Occipital lobe (tissue), 2 donors: ENCODE data around the gene ZNF451. TPM values are rescaled to one million over a fixed set of nuclear protein-coding genes. Genes with fewer than 3 reads are reported as not detected.
"Not testable (repeated sequence)": the region's sequence is repeated elsewhere in the genome, so short reads cannot be mapped to it uniquely, and the experiment has no call there.

Experiments used
- DNase-seq: peaks from one replicate; lab custom pipeline; 2025; lab: John Stamatoyannopoulos, UW
- total RNA-seq: library from RNA; depleted of rRNA; stranded (reverse); fragments of >200 nt; gene quantifications from one replicate; pipeline ENCODE4 v1.2.3, GENCODE V29; 2014

ZNF451 gene
- total RNA-seq, 1 donor from 2014 or later: 167 TPM

DNA sequence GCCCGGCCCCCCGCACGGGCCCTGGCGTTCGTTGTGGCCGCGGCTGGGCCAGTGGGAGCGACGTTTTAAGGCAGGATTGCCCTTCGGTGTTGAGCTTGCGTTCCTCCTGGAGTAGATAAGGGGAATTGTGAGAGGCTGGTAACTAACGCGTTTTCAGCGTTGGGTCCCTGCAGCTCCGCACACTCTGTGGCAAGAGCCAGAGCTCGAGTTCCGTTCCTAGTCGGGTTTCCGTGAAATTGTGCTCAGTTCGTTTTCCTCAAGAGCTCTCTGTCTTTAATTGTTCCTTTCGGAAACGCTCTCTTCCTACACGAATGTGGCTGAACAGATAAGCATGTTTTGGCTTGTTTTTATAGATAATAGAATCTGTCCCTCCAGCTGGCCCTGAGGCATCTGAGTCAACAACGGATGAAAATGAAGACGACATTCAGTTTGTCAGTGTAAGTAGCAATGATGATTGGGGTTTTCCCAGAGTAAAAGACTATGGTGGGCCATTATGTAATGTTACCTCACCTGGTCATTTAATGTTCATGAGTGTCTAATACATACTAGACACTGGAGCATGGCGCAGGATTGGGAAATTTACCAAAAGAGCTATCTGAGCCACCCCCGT lies 575 bp downstream of the ZNF451 start:
- DNase-seq: not testable (repeated sequence)

DNA sequence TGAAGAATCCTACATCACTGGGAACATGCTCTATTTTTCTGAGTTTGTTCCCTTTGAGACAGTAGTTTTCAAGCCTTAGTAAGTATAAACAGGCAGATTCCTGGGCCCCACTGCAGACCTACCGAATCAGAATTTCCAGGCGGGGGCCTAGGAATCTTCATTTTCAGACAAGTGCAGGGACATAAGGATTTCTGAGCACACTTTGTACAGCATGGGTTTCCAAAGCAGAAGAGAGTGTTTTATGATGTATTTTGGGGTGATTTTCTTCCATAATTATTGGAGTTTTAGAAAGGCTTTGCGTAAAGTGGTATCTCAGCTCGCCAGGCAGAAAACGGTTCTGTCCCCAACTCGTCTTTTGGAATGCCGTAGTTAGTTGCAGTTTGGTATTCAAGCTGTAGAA lies 1.4 kb downstream of the ZNF451 start:
- DNase-seq: not testable (repeated sequence)

DNA sequence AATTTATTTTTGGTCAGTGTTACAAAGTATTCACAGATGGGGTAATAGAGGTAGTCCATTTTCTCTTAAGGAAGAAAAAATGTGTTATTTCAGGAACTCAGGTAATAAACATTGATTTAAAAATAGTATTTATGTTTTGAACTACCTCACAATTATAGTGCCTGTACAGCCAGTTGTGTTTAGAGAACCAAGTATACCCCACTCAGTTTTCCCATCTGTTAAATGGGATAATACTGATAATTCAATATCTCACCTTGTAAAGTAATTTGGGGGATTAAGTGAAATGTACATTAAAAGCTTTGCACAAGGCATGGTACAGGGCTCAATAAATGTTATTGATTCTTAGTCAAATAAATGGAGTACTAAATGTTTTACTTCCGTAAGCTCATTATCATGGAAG lies 4.7 kb downstream of the ZNF451 start:
- no peak for DNase-seq

DNA sequence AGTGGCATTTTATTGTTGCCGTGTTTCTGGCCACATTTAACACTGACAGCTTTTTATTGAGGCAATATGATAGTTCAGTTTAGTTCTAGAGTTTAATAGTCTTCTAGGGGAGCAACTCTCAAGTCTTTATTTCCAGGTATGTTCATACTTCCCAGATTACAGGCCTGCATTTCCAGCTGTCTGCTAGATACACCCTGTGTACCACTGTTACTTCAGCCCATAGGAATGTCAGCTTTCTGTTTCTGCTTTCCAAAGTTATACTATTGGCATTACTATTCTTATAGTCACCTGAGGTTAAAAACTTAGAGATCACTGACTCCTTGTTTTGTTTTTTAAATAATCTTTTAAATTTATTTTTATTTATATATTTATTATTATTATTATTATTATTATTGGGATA lies 7.6 kb downstream of the ZNF451 start:
- DNase-seq: no peak

DNA sequence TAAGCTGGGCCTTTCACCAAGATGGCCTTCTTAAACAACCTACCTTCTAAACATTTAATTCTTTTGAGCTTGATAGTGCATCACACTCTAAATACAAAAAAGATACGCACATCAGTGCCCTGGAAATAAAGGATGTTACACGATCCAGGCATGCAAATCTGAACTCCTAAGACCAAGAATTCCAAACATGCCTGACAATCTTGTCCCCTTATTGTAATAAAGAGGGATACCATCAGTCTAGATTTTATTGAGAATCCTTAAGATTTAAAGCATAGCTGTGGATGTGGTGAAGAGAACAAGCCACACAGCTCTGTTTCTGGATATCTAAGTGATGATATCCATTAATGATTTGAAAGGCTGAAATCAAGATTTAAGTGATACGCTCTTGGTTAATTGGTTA lies 13.0 kb downstream of the ZNF451 start:
- no peak for DNase-seq

DNA sequence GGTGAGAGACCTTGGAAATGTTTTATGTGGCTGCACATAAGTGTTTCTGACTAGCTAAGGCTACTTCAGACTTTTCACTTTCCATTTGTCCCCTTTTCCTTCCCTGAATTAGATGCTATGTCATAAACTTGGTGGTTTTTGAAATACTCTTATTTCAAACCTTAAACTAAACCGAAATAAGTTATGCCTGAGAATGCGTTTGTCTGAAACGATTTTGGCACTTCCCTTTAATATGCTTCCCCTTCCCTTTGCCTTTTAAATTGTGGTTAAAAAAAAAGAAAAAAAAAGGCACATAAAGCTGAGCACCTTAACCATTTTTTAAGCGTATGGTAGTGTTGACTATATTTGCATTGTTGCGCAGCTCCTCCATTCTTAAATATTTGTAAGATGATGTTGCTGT lies 14.3 kb downstream of the ZNF451 start:
- no peak for DNase-seq

DNA sequence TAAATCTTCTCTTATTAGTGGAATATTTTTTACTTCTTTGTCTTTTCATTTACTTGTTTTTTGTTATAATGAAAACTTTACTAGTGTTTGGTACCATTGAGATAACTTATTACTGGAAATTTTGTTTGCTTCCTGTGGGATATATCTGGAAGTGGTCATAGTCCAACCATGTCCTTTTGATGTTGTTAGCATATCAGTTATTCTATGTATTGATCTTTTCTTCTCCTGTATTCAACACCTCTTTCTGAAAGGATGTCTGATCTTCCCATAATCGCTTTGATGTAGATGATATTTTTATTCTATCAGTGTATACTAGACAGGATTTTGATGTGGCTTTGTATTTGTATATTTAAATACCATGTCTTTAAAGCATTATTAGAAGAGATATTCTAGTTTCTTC lies 17.0 kb downstream of the ZNF451 start:
- no peak for DNase-seq

DNA sequence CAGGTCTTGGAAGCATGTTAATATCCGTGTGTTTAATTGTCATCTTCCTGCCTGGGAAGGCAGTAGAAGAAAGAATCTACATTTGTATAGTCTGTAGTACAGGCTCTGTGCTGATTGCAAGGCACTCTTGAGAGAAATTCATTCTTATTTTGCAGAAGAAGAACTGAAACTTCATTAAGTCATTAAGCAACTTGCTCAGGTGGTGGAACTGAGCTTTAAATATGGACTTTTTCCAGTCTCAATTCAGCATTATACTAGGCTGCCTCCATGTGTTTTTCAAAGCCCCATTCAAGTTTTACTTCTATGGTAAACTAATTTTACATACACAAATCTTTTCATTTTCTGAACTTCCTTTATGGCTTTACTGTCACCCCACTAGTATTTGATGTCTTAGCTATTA lies 18.7 kb downstream of the ZNF451 start:
- DNase-seq: no peak

DNA sequence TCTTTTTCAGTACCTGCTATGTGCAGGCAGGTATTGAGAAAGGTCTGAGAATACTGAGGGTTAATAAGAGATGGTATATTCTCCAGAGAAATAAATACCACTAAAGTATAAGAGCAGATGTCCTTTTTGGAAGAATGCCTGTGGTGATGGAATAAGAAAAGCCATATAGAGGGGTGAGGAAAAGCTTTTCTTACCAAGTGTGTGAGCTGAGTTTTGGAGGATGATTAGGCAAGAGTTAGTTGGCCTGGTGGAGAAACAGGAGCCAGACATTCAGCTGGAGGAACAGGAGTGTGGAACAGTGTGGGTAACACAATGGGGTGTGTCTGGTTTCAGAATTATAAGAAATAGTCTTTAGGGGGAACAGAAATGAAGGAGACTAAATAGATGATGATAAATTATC lies 19.9 kb downstream of the ZNF451 start:
- DNase-seq: no peak

DNA sequence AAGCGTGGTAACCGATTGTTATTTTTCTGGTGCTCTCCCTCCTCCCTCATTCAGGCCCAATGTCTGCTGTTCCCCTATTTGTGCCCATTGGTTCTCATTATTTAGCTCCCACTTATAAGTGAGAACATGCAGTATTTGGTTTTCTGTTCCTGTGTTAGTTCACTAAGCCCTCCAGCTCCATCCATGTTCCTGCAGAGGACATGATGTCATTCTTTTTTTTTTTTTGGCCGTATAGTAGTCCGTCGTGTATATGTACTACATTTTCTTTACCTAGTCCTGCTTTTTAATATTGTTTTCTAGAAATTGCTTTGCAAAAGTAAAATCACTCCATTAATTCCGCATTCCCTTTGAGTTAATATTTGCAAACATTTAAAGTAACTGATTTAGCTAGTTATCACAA lies 23.1 kb downstream of the ZNF451 start:
- DNase-seq: no peak

DNA sequence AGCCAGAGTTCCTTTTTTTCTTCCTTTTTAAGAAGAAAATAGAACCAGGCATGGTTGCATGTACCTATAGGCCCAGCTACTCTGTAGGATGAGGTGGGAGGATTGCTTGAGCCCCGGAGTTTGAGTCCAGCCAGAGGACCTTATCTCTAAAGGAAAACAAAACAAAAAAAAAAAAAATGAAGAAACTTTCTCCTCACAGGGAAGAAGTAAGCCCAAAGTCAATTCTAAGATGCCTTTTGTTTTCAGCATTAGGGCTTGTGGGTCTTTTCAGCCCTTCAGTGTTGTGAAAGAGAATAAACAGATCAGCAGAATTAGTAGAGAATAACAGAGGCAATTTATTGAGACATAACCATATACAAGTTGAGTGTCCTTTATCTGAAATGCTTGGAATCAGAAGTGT lies 26.8 kb downstream of the ZNF451 start:
- DNase-seq: no peak

DNA sequence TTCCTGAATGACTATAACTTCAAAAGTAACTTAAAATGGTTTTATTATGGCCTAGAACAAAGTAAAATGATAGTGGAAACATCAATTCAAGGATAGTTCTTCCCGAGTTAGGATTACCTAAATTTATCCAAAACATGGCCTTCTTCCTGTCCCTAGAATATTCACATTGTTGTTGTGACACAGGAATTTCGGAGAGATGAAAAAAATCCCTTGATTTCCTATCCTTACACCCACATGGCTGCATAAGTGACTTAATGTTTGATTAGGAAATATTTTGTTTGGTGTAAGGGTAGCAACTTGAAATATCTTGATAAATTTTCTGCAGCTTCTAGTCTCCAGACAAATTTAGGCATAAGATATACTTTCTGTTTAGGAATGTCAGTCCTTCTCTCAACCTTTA lies 27.8 kb downstream of the ZNF451 start:
- DNase-seq: no peak

DNA sequence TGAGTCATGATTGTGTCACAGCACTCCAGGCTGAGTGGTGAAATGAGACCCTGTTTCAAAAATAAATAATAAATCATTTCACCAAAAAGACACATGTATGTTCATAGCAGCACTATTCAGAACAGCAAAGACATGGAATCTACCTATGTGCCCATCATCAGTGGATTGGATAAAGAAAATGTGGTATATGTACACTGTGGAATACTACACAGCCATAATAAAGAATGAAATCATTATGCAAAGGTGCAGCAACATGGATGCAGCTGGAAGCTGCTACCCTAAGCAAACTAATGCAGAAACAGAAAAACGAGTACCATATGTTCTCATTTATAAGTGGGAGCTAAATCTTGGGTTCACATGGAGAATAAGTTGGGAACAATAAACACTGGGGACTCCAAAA lies 33.1 kb downstream of the ZNF451 start:
- no peak for DNase-seq

DNA sequence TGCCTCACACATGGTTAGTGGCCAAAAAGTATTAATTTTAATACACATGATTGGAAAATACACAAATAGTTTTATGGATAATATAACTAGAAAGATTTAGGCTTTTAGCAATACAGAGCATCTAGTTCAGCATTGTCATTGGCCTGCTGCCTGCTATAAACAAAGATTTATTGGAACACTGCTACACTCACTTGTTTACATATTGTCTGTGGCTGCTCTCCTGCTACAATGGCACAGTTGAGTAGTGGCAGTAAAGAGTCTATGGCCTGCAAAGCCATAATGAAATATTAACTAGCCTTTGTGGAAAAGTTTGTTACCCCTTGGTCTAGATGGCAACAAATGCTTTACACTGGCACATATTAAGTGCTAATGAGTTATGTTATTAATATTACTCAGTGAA lies 37.8 kb downstream of the ZNF451 start:
- DNase-seq: no peak

DNA sequence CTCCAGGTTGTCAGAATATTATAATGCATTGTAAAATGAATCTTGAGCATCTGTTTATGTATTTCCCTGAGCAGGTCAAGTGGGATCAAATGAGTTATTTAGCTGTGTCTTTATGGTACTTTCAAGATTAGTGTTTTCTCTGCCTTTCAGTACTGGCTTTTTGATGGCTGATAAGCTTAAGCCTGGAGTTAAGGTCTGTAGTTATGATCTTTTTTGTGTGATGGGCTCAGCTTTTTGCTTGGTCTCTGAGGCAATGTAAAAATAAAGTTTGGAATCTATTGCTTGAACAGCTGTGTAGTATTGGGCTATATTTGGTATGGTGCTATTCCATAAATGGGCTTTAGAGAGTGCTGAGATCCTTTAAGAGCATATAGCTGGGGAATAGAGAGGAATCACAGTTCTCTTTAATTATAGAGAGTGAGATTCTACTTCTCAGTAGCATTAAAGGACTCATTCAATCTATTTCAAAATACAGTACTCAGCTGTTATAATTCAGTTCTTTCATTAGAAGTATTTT lies 40.7 kb downstream of the ZNF451 start:
- DNase-seq: no peak

DNA sequence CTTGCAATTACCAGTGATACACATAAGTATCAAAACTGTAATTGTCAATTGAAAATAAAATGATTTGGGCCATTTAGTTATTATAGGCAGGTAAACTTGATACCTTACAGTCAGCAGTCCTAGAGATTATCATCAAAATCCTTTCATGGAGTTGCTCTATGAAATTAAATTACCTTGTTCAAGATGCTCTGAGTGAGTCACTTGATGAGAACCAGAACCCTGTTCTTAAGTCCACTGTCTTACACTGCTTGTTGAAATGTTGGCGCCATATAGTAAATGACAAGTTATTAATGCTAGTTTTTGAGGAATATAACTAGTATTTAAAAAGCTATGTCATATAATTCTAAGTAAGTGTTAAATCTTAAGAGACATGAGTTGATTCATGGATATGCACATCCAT lies 45.0 kb downstream of the ZNF451 start:
- no peak for DNase-seq

DNA sequence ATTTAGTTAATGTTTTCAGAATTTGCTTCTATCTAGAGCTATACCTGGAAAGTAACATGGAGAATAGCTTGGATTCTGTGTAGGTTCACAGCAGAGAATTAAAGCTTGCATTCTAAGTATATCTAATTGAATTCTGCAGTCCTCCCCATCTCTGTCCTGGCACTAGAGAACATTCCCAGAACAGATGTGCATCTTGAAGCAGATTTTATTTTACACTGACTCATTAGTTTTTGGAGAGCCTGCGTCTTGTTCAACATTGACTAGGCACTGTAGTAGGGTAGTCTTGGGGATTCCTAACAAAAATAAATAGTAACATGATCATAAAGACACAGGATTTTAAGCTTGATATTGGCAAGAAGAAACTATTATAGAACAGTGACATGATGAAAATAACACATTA lies 45.9 kb downstream of the ZNF451 start:
- DNase-seq: no peak

DNA sequence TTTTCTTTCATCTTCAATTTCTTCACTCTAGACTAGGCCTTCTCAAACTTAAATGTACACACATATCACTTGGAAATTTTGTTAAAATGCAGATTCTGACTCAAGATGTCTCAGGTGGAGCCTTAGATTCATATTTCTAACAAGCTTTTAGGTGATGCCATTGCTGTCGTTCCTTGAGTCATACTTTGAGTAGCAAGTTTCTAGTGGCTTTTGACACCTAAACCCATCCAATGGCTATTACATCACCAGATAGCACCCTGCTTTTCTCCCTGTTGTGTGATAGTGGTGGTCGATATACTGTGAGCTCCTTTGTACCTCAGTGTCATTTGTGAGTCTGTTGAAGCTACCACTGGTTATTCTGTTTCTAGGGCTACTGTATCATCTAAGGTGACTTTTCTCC lies 47.4 kb downstream of the ZNF451 start:
- no peak for DNase-seq

DNA sequence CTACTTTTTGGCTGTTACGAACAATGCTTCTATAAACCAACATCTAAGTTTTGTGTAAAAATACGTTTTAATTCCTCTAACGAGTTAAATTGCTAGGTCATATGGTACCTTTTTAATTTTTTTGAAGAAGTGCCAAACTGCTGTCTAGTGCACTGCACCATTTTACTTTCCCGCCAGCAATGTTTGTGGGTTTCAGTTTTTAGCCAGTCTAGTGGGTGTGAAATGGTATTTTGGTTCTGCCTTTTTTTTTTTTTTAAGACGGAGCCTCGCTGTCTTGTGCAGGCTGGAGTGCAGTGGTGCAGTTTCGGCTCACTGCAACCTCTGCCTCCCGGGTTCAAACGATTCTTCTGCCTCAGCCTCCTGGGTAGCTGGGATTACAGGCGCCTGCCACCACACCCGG lies 48.0 kb downstream of the ZNF451 start:
- DNase-seq: no peak

DNA sequence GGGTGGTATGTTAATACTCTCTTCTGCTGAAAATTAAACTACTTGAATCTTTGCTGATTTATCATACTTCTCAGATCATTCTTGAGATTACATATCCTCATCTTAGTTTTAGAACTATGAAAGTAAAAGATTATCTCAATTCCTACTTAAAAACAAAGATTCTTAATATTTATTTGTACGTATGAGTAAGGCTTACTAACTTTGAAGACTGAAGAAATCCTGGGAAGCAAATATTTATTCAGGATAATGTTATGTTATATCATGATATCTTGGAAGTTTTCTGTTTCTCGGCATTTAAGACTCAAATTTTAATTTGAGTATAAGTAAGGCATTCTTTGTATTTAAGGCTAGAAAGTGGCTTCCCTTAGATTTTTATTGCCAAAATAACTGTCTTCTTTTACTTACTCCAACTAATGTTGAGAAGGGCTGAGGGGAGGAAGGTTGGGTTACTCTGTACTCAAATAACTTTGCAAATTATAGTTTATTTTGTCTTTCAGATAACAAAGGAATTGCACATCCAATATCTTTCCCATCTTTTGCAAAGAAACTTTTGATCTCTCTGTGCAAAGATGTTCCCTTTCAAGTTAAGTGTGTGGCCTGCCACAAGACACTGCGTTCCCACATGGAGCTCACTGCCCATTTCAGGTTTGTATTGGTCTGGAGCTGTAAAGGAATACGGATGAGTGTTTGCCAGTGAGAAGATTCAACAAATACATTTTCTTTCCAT lies 51.6 kb downstream of the ZNF451 start:
- DNase-seq: no peak

DNA sequence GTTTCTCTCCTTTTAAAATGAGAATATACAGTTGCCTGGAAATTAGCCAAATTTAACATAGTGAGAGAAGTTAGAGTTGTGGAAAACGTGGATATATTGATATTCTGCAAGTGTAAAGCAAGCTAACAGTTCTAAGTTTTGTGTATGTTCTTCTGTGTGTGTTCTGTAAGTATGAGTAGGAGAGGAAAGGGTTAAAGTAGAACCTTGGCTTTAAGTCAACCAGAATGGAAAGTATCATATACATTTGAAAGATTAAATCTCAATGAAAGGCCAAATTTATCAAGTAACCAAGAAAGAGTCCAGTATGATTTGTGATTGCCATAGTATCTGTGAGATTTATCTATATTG lies 52.2 kb downstream of the ZNF451 start:
- DNase-seq: no peak

DNA sequence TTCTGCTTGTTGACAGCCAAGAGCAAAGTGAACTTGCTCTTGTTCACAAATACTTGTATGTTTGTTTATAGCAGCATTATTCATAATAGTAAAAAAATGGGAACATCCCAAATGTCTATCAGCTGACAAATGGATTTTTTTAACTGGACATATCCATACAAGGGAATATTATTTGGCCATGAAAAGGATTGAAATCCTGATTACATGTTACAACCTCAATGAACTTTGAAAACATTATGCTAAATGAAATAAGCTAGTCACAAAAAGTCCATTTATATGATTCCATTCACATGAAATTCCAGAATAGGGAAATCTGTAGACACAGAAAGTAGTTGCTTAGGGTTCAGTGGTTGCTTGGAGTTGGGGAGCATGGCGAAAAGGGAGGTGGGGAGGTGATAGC lies 53.7 kb downstream of the ZNF451 start:
- DNase-seq: no peak

DNA sequence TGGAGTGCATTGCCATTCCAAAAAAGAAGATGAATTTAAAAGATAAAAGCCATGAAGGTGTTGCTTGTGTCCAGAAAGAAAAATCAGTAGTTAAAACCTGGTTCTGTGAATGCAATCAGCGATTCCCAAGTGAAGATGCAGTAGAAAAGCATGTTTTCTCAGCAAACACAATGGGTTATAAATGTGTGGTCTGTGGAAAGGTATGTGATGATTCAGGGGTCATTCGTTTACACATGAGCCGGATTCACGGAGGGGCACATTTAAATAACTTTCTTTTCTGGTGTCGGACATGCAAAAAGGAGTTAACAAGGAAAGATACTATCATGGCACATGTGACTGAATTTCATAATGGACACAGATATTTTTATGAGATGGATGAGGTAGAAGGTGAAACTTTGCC lies 57.4 kb downstream of the ZNF451 start:
- no peak for DNase-seq
